AG04449 (cell line): Measurements from ENCODE around the gene CARS1.

Experiments
- CTCF ChIA-PET: fragments of 350-600 bp; formaldehyde crosslinking; extraction: SDS; loops from one replicate; lab custom pipeline; 2021; ENCODE audit warnings: antibody characterized with exemption; lab: Yijun Ruan, JAX
- POLR2A ChIA-PET: fragments of 400-600, 350-600 bp; formaldehyde crosslinking; extraction: SDS; loops from one replicate; lab custom pipeline; 2020; ENCODE audit warnings: antibody characterized with exemption, inconsistent platforms; lab: Yijun Ruan, JAX
- DNase-seq: peaks from one replicate; pipeline ENCODE4 v3.0.0-alpha.2; 2010; ENCODE audit warnings: low read depth, low spot score
- H3K4me3 ChIP-seq: 2 replicates; pipeline ENCODE4 v1.5.1; 2011; ENCODE audit warnings: low read depth, mild to moderate bottlenecking, control low read depth, low read length
- TF ChIP-seq, protein P1 (sequence below): IDR thresholded peaks from one replicate; pipeline ENCODE4 v1.5.1; 2011; ENCODE audit warnings: mild to moderate bottlenecking, moderate library complexity, low read length, control low read depth, inconsistent platforms; ENCODE audit not compliant: insufficient read depth; ENCODE audit errors: missing control alignments

CARS1 gene

DNA sequence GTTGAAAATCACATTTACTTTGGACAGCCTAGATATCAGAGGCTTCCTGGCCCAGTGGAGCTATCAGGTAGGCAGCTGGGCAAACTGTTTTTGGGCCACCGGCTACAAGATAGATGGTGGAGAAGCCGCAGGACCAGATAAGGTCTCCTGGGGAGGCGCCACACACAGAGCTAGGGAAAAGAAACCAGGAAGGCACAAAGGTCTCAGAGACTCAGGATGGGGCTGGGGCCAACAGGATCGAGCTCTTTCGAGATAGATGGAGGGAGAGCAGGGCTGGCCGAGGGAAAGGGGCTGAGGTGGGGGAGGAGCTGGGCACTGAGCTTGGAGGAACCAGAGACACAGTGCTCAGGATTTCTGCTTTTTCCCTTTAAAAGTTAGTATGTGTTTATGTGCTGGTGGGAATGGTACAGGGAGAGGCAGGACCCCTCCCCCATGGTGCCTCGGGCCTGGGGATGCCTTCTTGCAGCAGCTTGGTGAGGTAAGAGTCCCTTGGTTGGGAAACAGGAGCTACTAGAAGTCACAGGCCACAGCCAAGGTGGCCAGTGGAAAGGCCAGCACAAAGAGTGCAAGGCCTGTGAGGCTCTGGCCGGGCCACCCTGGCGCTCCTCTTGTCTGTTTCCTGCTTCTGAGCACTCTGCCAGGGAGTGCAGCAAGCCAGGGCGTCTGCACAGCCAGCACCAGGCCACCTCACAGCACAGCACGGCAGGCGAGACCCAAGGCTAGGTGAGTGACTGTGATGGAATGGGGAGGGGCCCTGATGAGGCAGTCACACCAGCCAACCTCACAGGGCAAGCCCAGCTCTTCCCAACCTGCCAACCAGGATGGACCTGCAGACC is 53.6 kb downstream of the CARS1 start:
- CTCF ChIA-PET, result interaction anchor here (0.7 to 1.5 kb wide), 5 partner anchors 12 to 70 kb away, joined by 3 to 6 read pairs (median 3); partner anchors contain the start of gene CARS1
- no peak overlapping the region for H3K4me3 ChIP-seq
- TF ChIP-seq, protein P1, sequence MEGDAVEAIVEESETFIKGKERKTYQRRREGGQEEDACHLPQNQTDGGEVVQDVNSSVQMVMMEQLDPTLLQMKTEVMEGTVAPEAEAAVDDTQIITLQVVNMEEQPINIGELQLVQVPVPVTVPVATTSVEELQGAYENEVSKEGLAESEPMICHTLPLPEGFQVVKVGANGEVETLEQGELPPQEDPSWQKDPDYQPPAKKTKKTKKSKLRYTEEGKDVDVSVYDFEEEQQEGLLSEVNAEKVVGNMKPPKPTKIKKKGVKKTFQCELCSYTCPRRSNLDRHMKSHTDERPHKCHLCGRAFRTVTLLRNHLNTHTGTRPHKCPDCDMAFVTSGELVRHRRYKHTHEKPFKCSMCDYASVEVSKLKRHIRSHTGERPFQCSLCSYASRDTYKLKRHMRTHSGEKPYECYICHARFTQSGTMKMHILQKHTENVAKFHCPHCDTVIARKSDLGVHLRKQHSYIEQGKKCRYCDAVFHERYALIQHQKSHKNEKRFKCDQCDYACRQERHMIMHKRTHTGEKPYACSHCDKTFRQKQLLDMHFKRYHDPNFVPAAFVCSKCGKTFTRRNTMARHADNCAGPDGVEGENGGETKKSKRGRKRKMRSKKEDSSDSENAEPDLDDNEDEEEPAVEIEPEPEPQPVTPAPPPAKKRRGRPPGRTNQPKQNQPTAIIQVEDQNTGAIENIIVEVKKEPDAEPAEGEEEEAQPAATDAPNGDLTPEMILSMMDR, result no peak
- no peak for DNase-seq
- POLR2A ChIA-PET, result interaction anchor here (0.9 to 1.1 kb wide), 3 partner anchors 9 to 12 kb away, joined by 3 to 5 read pairs (median 3); partner anchors contain the start of gene NAP1L4

DNA sequence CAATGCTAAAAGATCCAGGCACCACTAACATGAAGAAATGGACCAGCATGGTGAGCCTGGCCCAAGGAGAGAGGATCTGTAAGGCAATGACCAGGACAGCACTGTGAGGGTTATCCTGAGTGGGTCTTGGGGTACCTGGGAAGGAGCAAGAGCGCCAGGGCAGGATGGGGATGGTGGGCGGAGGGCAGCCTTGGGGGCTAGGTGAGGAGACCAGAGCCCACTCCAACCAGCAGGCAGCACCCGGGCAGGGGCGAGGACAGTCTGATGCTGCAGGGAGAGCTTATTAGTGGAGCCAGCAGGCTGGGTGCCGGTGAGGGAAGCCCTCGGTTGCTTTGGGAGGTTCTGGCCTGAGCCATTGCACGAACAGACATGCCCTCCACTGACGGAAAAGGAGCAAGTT is 54.4 kb downstream of the CARS1 start:
- ChIA-PET POLR2A (interaction anchor here (1.0 kb wide), 1 partner anchor 11 kb away, joined by 5 read pairs; the partner anchor contains the start of gene NAP1L4), CTCF (interaction anchor here (0.7 to 1.5 kb wide), 4 partner anchors 13 to 69 kb away, joined by 3 to 6 read pairs (median 3); partner anchors contain the start of gene CARS1)
- H3K4me3 ChIP-seq, result no peak overlapping the region

DNA sequence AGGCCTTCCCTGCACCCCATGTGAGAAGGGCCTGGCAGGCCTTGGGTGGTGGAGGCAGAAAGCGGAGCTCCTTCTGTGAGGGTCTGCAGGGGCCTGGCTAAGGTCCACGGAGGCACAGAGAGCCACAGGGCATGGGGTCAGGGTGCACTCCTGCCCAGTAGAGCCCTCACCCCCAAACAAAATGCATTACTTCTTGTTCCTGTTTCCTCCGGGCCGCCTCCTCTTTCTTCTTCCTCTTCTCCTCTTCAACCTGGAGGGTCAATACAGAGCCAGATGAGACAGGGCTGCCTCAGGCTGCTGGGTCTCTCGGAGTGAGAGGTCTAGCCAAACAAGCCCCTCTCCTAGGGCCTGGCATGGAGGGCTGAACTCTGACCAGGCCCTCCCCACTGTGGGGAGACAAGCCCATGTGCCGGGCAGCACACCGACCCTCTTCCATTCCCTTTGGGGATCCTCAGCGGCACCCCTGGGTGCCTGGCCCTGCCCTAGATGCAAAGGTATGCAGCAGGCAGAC is 54.8 kb downstream of the CARS1 start:
- ChIA-PET POLR2A (interaction anchor here (1.0 kb wide), 1 partner anchor 10 kb away, joined by 5 read pairs; the partner anchor contains the start of gene NAP1L4), CTCF (interaction anchor here (1.0 to 1.5 kb wide), 3 partner anchors 10 to 55 kb away, joined by 3 to 6 read pairs (median 3); partner anchors contain the start of gene CARS1)
- DNase-seq, result no peak
- no peak overlapping the region for H3K4me3 ChIP-seq
- TF ChIP-seq, protein P1, result no peak

More for the DNA sequence above, 54.4 kb downstream of the CARS1 start:
- TF ChIP-seq, protein P1, result no peak
- no peak for DNase-seq

DNA sequence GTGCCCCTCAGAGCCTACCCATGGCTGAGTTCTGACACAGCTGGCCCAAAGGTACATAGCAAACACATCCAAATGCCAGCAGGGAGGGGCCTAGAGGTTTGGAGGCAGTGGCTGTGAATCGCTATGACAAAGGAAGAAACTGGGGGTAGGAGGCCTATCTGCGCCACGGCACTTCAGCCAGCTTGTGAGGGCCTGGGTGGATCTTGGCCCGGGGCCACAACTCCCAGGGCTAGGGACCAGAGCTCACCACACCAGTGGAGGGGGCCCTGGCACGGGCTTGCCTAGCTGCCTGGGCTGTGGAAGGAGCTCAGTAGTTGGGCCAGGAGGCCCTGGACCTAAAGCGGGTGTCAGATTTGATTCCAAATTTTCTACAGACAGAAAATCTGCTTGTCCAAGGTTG is 55.7 kb downstream of the CARS1 start:
- ChIA-PET POLR2A (no interaction called here), CTCF (interaction anchor here (1.0 to 1.2 kb wide), 2 partner anchors 11 to 26 kb away, joined by 3 read pairs; no protein-coding TSS in a partner anchor)
- TF ChIP-seq, protein P1, result no peak
- DNase-seq, result no peak
- no peak overlapping the region for H3K4me3 ChIP-seq

DNA sequence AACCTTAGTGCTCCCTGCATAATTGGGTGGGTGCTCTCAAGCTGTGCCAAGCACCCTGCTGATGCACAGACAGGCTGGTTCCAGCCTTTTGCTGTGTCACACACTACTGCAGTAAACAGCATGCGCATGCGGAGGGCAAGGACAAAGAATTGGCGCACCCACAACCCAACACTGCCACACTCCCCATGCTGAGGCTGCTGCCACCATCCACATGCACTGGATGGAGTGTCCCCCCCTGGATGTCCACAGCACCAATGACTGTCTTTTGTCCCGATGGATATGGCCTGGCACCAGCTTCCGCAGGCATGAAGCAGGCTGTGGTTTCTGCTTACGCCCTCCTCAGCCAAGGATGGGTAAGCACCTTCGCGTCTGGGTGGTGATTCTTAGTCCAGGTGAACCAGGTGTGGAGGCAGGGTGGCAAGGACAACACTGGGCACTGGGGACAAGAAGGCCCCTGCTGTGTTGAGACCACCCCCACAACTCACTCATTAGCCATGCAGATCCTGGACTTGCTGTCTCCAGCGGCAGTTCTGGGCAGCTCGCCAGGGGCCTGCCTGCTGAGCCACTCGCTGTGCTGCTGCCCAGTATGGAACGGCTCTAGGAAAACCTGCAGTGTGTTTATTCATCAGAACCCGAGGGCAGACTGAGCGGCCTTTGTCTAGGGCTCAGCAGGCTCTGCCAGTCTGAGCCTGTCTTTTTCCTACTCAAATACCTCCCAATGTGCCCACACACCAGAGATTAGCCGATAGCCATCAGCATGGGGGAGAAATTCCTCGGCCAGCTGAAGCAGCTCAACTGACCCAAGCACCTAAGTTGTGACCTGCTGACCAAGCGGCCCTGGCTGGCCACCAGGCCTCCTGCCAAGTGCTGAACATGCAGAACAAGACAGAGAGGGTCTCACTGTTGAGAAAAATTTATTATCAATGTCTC is 56.9 kb downstream of the CARS1 start:
- no peak for DNase-seq
- no peak overlapping the region for H3K4me3 ChIP-seq
- TF ChIP-seq, protein P1, result no peak
- POLR2A ChIA-PET, result interaction anchor here (0.6 to 1.7 kb wide), 2 partner anchors 8 to 13 kb away, joined by 3 to 4 read pairs; partner anchors contain the start of gene NAP1L4
- CTCF ChIA-PET, result interaction anchor here (1.0 to 1.4 kb wide), 2 partner anchors 25 to 29 kb away, joined by 3 read pairs; no protein-coding TSS in a partner anchor
